Adrenal gland (tissue), 12 donors: ENCODE results near the gene RAB33B. TPM values are rescaled to one million over a fixed set of nuclear protein-coding genes. Genes with fewer than 3 reads are reported as not detected.

Source experiments
- DNase-seq, 7 donors: peaks; one replicate each; pipeline ENCODE4 v3.0.0-alpha.2; 2019 to 2020
- H3K27ac ChIP-seq, 5 donors: fragments of 200-600 bp; sonication (generic) in 4 of 5; 1 replicate in 3 of 5; 2 replicates in 2 of 5; pipeline versions ENCODE4 v1.5.1 to v1.8.0; 2016 to 2020; ENCODE audit warnings: mild to moderate bottlenecking in 1 of 5
- H3K27me3 ChIP-seq: fragments of 200-600 bp; 2 replicates; pipeline ENCODE4 v1.8.0; 2021
- H3K36me3 ChIP-seq, 2 donors: fragments of 200-600 bp; replicated peaks in 1 of 2; 1 replicate in 1 of 2; 2 replicates in 1 of 2; pipeline versions ENCODE4 v1.5.1 to v1.8.0; 2018 to 2022
- H3K4me1 ChIP-seq, 2 donors: fragments of 200-600 bp; replicated peaks in 1 of 2; 1 replicate in 1 of 2; 2 replicates in 1 of 2; pipeline versions ENCODE4 v1.5.1 to v1.8.0; 2018 to 2021
- H3K4me3 ChIP-seq, 4 donors: fragments of 200-600 bp; sonication (generic) in 3 of 4; one replicate each; pipeline ENCODE4 v1.5.1; 2016 to 2018
- H3K9me3 ChIP-seq, 3 donors: fragments of 200-600 bp; sonication (generic) in 1 of 3; replicated peaks in 1 of 3; 1 replicate in 2 of 3; 2 replicates in 1 of 3; pipeline versions ENCODE4 v1.5.1 to v1.8.0; 2016 to 2021
- CTCF ChIP-seq, 6 experiments: fragments of 450-650 bp in 4 of 6; fragments of 200-600 bp in 2 of 6; sonication (generic) in 1 of 6; IDR thresholded peaks; 1 replicate in 5 of 6; 2 replicates in 1 of 6; pipeline versions ENCODE4 v1.5.1 to v1.8.0; 2016 to 2021; ENCODE audit warnings: antibody characterized with exemption in 6 of 6, mild to moderate bottlenecking in 2 of 6, moderate library complexity in 1 of 6
- POLR2A ChIP-seq, 2 donors: fragments of 450-650 bp; IDR thresholded peaks; one replicate each; pipeline ENCODE4 v1.6.1; 2017; ENCODE audit warnings: antibody characterized with exemption in 2 of 2, mild to moderate bottlenecking in 2 of 2, moderate library complexity in 1 of 2
- WGBS, 4 donors: extraction: QIAGEN DNeasy Blood & Tissue Kit in 2 of 4; methylation state at CpG; one replicate each; pipeline versions ENCODE4 v1.1.5 to v1.1.7; 2013 to 2017; 5-methylcytosine and 5-hydroxymethylcytosine counted together
- intact Hi-C, 2 donors: fragments of 100-400 bp; cut with DNase I; formaldehyde crosslinking; loops; one replicate each; pipeline versions ENCODE4 v1.14.1 to v1.15.0; 2022 to 2023
- polyA plus RNA-seq, 3 donors: library from polyadenylated mRNA; stranded (reverse); fragments of 200-250 nt in 2 of 3; fragments of 350-450 nt in 1 of 3; fragmentation: Illumina TruSeq in 1 of 3; extraction: RNeasy Lipid Tissue Mini Kit (QIAGEN cat#74804) in 1 of 3; gene quantifications; one replicate each; pipeline ENCODE4 v1.2.3, GENCODE V29; 2013 to 2014
- total RNA-seq, 9 donors: library from RNA; depleted of rRNA in 4 of 9; stranded (reverse); fragments of >200 nt in 4 of 9; fragments of 120-200 nt in 1 of 9; fragmentation: NEBNext Ultra II Directional in 1 of 9; extraction: Animal tissue kit (Norgen Biotek cat#: 25700) in 1 of 9; gene quantifications; one replicate each; pipeline versions ENCODE4 v1.1.0 to v1.2.4, GENCODE V29; 2013 to 2023
- donor health status: healthy with polysubstance abuse.
- donor health status: Bipolar disorder and iron deficiency.
- donor health status: DM: yes; HTN: yes; CAD: no.
- donor health status: DM: no; HTN: no; CAD: no.
- donor health status: DM: no; HTN: no; CAD: no.
- donor health status: DM: yes; HTN: yes; CAD: no.

RAB33B gene
- total and polyA plus RNA-seq, 12 donors = 2.0 to 9.4 (median 6.3) TPM

- Histone ChIP-seq H3K9me3 (no peaks in the 10 kb centered on the region), H3K27me3 (no peaks in the 10 kb centered on the region)
Observed at GRCh38 chr4:139515531-139515958, 61.6 kb downstream of the RAB33B start.

DNA sequence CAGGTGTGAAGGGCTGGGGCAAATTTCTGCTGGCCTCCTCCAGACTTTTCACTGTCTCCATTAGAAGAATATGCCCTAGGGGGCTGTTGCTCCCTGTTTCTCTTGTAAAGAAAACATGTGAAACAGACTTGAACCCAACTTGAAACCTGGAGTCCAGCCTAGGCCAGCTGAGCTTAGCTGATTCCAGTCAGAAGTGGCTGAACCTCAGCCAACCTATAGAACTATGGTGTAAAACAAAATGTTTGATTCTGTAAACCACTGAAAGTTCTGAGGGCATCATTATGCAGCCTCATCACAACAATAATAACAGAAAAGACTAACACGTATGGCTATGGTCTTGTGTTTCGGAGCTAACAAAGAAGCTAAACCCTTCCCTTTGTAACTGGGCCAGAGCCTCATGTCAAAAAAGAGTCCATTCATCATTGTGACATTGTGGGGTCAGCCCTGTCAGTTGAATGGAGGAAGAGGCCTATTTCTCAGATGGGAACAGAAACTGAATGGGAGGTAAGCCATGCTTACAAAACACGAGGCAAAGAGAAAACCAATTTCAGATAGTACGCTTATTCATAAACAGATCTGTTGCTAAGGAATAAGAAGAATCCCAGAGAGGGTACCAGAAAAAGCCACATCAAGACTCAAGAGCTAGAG, 68.0 kb downstream of the RAB33B start:
- H3K9me3 ChIP-seq = no peaks in the 10 kb centered on the region
- no peak for DNase-seq
- H3K4me1 ChIP-seq = no peaks in the 10 kb centered on the region
- no peak overlapping the region for H3K27ac ChIP-seq
- H3K36me3 ChIP-seq = peaks cover 0 to 50% of the 10 kb centered on the region in 2 donors
- H3K27me3 ChIP-seq = no peaks in the 10 kb centered on the region
- no peak for TF ChIP-seq POLR2A (IDR thresholded peaks at IDR 0.05)
- TF ChIP-seq CTCF (IDR thresholded peaks at IDR 0.05) = no peak
- H3K4me3 ChIP-seq = no peak overlapping the region
- WGBS, 4 donors = 85 to 89% (median 88%) methylated on average over 4 of the region's 4 CpGs
- intact Hi-C loops = no loop called here

More at GRCh38 chr4:139515531-139515958, 61.6 kb downstream of the RAB33B start:
- peaks cover 0 to 16% of the 10 kb centered on the region in 2 donors for H3K4me1 ChIP-seq
- no peak for TF ChIP-seq POLR2A (IDR thresholded peaks at IDR 0.05)
- no peak for TF ChIP-seq CTCF (IDR thresholded peaks at IDR 0.05)
- peaks cover 0 to 36% of the 10 kb centered on the region in 2 donors for H3K36me3 ChIP-seq
- DNase-seq = peak in 6 of 7 donors; percentile 26 to 68 (median 35)
- 27 to 36% (median 31%) methylated on average over 4 of the region's 4 CpGs for WGBS, 4 donors
- intact Hi-C loops = no loop called here
- peak overlapping the region; percentile 13 to 54 (median 38) for H3K27ac ChIP-seq
- no peak overlapping the region for H3K4me3 ChIP-seq

DNA sequence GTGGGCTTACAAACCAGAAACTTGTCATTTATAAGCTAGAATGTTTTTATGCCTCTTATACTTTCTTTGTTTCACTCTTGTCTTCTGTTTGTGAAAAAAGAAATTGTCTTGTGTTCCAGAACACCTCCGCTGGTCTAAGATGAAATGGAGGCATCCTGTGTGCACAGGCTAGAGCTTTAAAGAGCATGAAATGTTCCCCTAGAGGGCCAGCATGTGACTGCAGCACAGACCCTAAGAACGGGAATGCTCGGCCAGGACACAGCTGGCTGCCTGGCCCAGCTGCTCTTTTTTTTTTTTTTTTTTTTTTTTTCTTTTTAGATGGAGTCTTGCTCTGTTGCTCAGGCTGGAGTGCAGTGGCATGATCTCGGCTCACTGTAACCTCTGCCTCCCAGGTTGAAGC, 68.5 kb downstream of the RAB33B start:
- no peaks in the 10 kb centered on the region for H3K4me1 ChIP-seq
- H3K27ac ChIP-seq = no peak overlapping the region
- peaks cover 0 to 50% of the 10 kb centered on the region in 2 donors for H3K36me3 ChIP-seq
- H3K4me3 ChIP-seq = no peak overlapping the region
- TF ChIP-seq POLR2A (IDR thresholded peaks at IDR 0.05) (no peak), CTCF (IDR thresholded peaks at IDR 0.05) (no peak)
- WGBS, 4 donors = 79 to 86% (median 82%) methylated on average over 4 of the region's 4 CpGs
- intact Hi-C loops = no loop called here
- no peaks in the 10 kb centered on the region for H3K27me3 ChIP-seq
- no peaks in the 10 kb centered on the region for H3K9me3 ChIP-seq
- DNase-seq = no peak

GRCh38 chr4:139523076-139523475, 69.2 kb downstream of the RAB33B start:
- intact Hi-C loops = no loop called here
- Histone ChIP-seq H3K36me3 (peaks cover 0 to 49% of the 10 kb centered on the region in 2 donors), H3K4me1 (no peaks in the 10 kb centered on the region), H3K27me3 (no peaks in the 10 kb centered on the region), H3K9me3 (no peaks in the 10 kb centered on the region), H3K4me3 (no peak overlapping the region), H3K27ac (no peak overlapping the region)
- WGBS, 4 donors = 92 to 96% (median 93%) methylated on average over 1 of the region's 1 CpG
- DNase-seq = peak in 2 of 7 donors; percentile 33 to 42
- TF ChIP-seq CTCF (IDR thresholded peaks at IDR 0.05) = no peak
- no peak for TF ChIP-seq POLR2A (IDR thresholded peaks at IDR 0.05)
